ENCODE measurements around the gene ACAD11. TPM values are rescaled to one million over a fixed set of nuclear protein-coding genes. Genes with fewer than 3 reads are reported as not detected.

Gene ACAD11
- total RNA-seq, 3 donors from 2014 or later (not counting 1 experiment from before 2014, with no cell fraction given): 15.8 to 30.6 (median 25.2) TPM

- H3K4me1 ChIP-seq (ENCODE audit: control insufficient read depth, insufficient read depth, low read length): peaks cover 13% of the 10 kb centered on the region
- no peak for ATAC-seq
- Mint-ChIP-seq H3K4me1 (peaks cover 36 to 45% of the 10 kb centered on the region in 2 donors), H3K4me3 (peak overlapping the region; percentile 99), H3K27ac (peak overlapping the region in 1 of 2 donors; percentile 98), H3K36me3 (no peaks in the 10 kb centered on the region), H3K27me3 (ENCODE audit: low read depth in 2 of 2) (no peaks in the 10 kb centered on the region), H3K9me3 (no peaks in the 10 kb centered on the region)
- DNase-seq: no peak
- no peak overlapping the region for H3K4me3 ChIP-seq (ENCODE audit: low read length)
- H3K36me3 ChIP-seq (ENCODE audit: control insufficient read depth, insufficient read depth, low read length): no peaks in the 10 kb centered on the region
- H3K27me3 ChIP-seq (ENCODE audit: control insufficient read depth, insufficient read depth, low read length): no peaks in the 10 kb centered on the region
- WGBS (ENCODE audit: insufficient coverage): 92% methylated on average over 8 of the region's 8 CpGs
- intact Hi-C loops (cut with micrococcal nuclease): no loop called here
- H3K27ac ChIP-seq (ENCODE audit: low read length): no peak overlapping the region
- no peaks in the 10 kb centered on the region for H3K9me3 ChIP-seq (ENCODE audit: control insufficient read depth, insufficient read depth, low read length)
- TF ChIP-seq, protein P1, sequence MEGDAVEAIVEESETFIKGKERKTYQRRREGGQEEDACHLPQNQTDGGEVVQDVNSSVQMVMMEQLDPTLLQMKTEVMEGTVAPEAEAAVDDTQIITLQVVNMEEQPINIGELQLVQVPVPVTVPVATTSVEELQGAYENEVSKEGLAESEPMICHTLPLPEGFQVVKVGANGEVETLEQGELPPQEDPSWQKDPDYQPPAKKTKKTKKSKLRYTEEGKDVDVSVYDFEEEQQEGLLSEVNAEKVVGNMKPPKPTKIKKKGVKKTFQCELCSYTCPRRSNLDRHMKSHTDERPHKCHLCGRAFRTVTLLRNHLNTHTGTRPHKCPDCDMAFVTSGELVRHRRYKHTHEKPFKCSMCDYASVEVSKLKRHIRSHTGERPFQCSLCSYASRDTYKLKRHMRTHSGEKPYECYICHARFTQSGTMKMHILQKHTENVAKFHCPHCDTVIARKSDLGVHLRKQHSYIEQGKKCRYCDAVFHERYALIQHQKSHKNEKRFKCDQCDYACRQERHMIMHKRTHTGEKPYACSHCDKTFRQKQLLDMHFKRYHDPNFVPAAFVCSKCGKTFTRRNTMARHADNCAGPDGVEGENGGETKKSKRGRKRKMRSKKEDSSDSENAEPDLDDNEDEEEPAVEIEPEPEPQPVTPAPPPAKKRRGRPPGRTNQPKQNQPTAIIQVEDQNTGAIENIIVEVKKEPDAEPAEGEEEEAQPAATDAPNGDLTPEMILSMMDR (IDR thresholded peaks at IDR 0.05): no peak
Measured at GRCh38 chr3:132657869-132658747, 1.5 kb downstream of the ACAD11 start.

GRCh38 chr3:132655471-132655870 lies 4.1 kb downstream of the ACAD11 start:
- Histone ChIP-seq H3K27me3 (ENCODE audit: control insufficient read depth, insufficient read depth, low read length) (no peaks in the 10 kb centered on the region), H3K4me1 (ENCODE audit: control insufficient read depth, insufficient read depth, low read length) (peaks cover 10% of the 10 kb centered on the region), H3K9me3 (ENCODE audit: control insufficient read depth, insufficient read depth, low read length) (no peaks in the 10 kb centered on the region), H3K4me3 (ENCODE audit: low read length) (no peak overlapping the region), H3K27ac (ENCODE audit: low read length) (no peak overlapping the region), H3K36me3 (ENCODE audit: control insufficient read depth, insufficient read depth, low read length) (no peaks in the 10 kb centered on the region)
- no peaks in the 10 kb centered on the region for H3K9me3 Mint-ChIP-seq
- H3K27ac Mint-ChIP-seq: no peak overlapping the region
- H3K4me1 Mint-ChIP-seq: peaks cover 18 to 23% of the 10 kb centered on the region in 2 donors
- no peaks in the 10 kb centered on the region for H3K36me3 Mint-ChIP-seq
- no peak overlapping the region for H3K4me3 Mint-ChIP-seq
- intact Hi-C loops (cut with micrococcal nuclease): no loop called here
- 95% methylated on average over 2 of the region's 2 CpGs for WGBS (ENCODE audit: insufficient coverage)
- ATAC-seq (no peak), DNase-seq (no peak)
- TF ChIP-seq, protein P1 (IDR thresholded peaks at IDR 0.05): no peak
- no peaks in the 10 kb centered on the region for H3K27me3 Mint-ChIP-seq (ENCODE audit: low read depth in 2 of 2)

- WGBS (ENCODE audit: insufficient coverage): 92% methylated on average over 5 of the region's 5 CpGs
- no peak overlapping the region for H3K27ac Mint-ChIP-seq
- intact Hi-C loops (cut with micrococcal nuclease): no loop called here
- no peaks in the 10 kb centered on the region for H3K27me3 ChIP-seq (ENCODE audit: control insufficient read depth, insufficient read depth, low read length)
- no peaks in the 10 kb centered on the region for H3K27me3 Mint-ChIP-seq (ENCODE audit: low read depth in 2 of 2)
- H3K36me3 ChIP-seq (ENCODE audit: control insufficient read depth, insufficient read depth, low read length): no peaks in the 10 kb centered on the region
- H3K4me3 Mint-ChIP-seq: no peak overlapping the region
- peaks cover 10% of the 10 kb centered on the region for H3K4me1 ChIP-seq (ENCODE audit: control insufficient read depth, insufficient read depth, low read length)
- DNase-seq (no peak), ATAC-seq (no peak)
- no peak overlapping the region for H3K4me3 ChIP-seq (ENCODE audit: low read length)
- H3K9me3 ChIP-seq (ENCODE audit: control insufficient read depth, insufficient read depth, low read length): no peaks in the 10 kb centered on the region
- TF ChIP-seq, protein P1 (IDR thresholded peaks at IDR 0.05): no peak
- no peaks in the 10 kb centered on the region for H3K9me3 Mint-ChIP-seq
- H3K27ac ChIP-seq (ENCODE audit: low read length): no peak overlapping the region
- H3K4me1 Mint-ChIP-seq: peaks cover 13 to 17% of the 10 kb centered on the region in 2 donors
- no peaks in the 10 kb centered on the region for H3K36me3 Mint-ChIP-seq
Measured at GRCh38 chr3:132654721-132655120, 4.9 kb downstream of the ACAD11 start.

Data from natural killer cell (primary cell).